Measurements from ENCODE around the gene DOCK2. TPM values are rescaled to one million over a fixed set of nuclear protein-coding genes. Genes with fewer than 3 reads are reported as not detected.

Gene DOCK2
- total RNA-seq, 1 experiment from 2014 or later, result 0.42 TPM

- ChIA-PET POLR2A (no interaction called here), CTCF (no interaction called here)
- Mint-ChIP-seq H3K4me1 (ENCODE audit: insufficient read depth, unreplicated experiment) (no peaks in the 10 kb centered on the region), H3K36me3 (ENCODE audit: insufficient read depth, unreplicated experiment) (no peaks in the 10 kb centered on the region), H3K27me3 (ENCODE audit: insufficient read depth, unreplicated experiment) (no peaks in the 10 kb centered on the region), H3K4me3 (ENCODE audit: unreplicated experiment) (no peak overlapping the region), H3K27ac (ENCODE audit: low read depth, unreplicated experiment) (no peak overlapping the region), H3K9me3 (ENCODE audit: unreplicated experiment) (peaks cover 13% of the 10 kb centered on the region)
- intact Hi-C loops (cut with micrococcal nuclease), result no loop called here
- BruUV-seq (replicated peaks), result no TSS peak
- DNase-seq (ENCODE audit: unreplicated experiment), result no peak
- TF ChIP-seq CTCF (IDR thresholded peaks at IDR 0.05; ENCODE audit: unreplicated experiment), result no peak
These were observed 412.6 kb downstream of the DOCK2 start for GRCh38 chr5:170049713-170050112.

GRCh38 chr5:170053896-170054295 lies 416.8 kb downstream of the DOCK2 start:
- intact Hi-C loops (cut with micrococcal nuclease), result no loop called here
- DNase-seq (ENCODE audit: unreplicated experiment), result no peak
- no TSS peak for BruUV-seq (replicated peaks)
- no peak overlapping the region for H3K27ac Mint-ChIP-seq (ENCODE audit: low read depth, unreplicated experiment)
- TF ChIP-seq CTCF (IDR thresholded peaks at IDR 0.05; ENCODE audit: unreplicated experiment), result no peak
- H3K27me3 Mint-ChIP-seq (ENCODE audit: insufficient read depth, unreplicated experiment), result no peaks in the 10 kb centered on the region
- CTCF ChIA-PET, result interaction anchor here (0.8 to 2.1 kb wide), 5 partner anchors 10 to 130 kb away, joined by 3 to 10 read pairs (median 4); no protein-coding TSS in a partner anchor
- H3K4me1 Mint-ChIP-seq (ENCODE audit: insufficient read depth, unreplicated experiment), result no peaks in the 10 kb centered on the region
- POLR2A ChIA-PET, result interaction anchor here (1.4 kb wide), 1 partner anchor 9 kb away, joined by 7 read pairs; no protein-coding TSS in a partner anchor
- peaks cover 13% of the 10 kb centered on the region for H3K9me3 Mint-ChIP-seq (ENCODE audit: unreplicated experiment)
- no peak overlapping the region for H3K4me3 Mint-ChIP-seq (ENCODE audit: unreplicated experiment)
- no peaks in the 10 kb centered on the region for H3K36me3 Mint-ChIP-seq (ENCODE audit: insufficient read depth, unreplicated experiment)

GRCh38 chr5:170055606-170056005 lies 418.5 kb downstream of the DOCK2 start:
- peaks cover 12% of the 10 kb centered on the region for H3K9me3 Mint-ChIP-seq (ENCODE audit: unreplicated experiment)
- CTCF ChIA-PET, result interaction anchor here (0.9 to 6.4 kb wide), 4 partner anchors 14 to 354 kb away, joined by 3 to 62 read pairs (median 6); partner anchors contain the start of gene INSYN2B
- intact Hi-C loops (cut with micrococcal nuclease), result no loop called here
- no peaks in the 10 kb centered on the region for H3K4me1 Mint-ChIP-seq (ENCODE audit: insufficient read depth, unreplicated experiment)
- H3K4me3 Mint-ChIP-seq (ENCODE audit: unreplicated experiment), result no peak overlapping the region
- POLR2A ChIA-PET, result no interaction called here
- no peaks in the 10 kb centered on the region for H3K36me3 Mint-ChIP-seq (ENCODE audit: insufficient read depth, unreplicated experiment)
- no TSS peak for BruUV-seq (replicated peaks)
- TF ChIP-seq CTCF (IDR thresholded peaks at IDR 0.05; ENCODE audit: unreplicated experiment), result no peak
- H3K27me3 Mint-ChIP-seq (ENCODE audit: insufficient read depth, unreplicated experiment), result no peaks in the 10 kb centered on the region
- no peak for DNase-seq (ENCODE audit: unreplicated experiment)
- no peak overlapping the region for H3K27ac Mint-ChIP-seq (ENCODE audit: low read depth, unreplicated experiment)

GRCh38 chr5:170056561-170057267 lies 419.6 kb downstream of the DOCK2 start:
- no peak for TF ChIP-seq CTCF (IDR thresholded peaks at IDR 0.05; ENCODE audit: unreplicated experiment)
- Mint-ChIP-seq H3K9me3 (ENCODE audit: unreplicated experiment) (peaks cover under 1% of the 10 kb centered on the region), H3K4me1 (ENCODE audit: insufficient read depth, unreplicated experiment) (no peaks in the 10 kb centered on the region), H3K27ac (ENCODE audit: low read depth, unreplicated experiment) (no peak overlapping the region), H3K4me3 (ENCODE audit: unreplicated experiment) (no peak overlapping the region), H3K27me3 (ENCODE audit: insufficient read depth, unreplicated experiment) (no peaks in the 10 kb centered on the region), H3K36me3 (ENCODE audit: insufficient read depth, unreplicated experiment) (no peaks in the 10 kb centered on the region)
- ChIA-PET POLR2A (no interaction called here), CTCF (interaction anchor here (0.6 to 6.4 kb wide), 5 partner anchors 13 to 211 kb away, joined by 3 to 62 read pairs (median 8); partner anchors contain the start of gene INSYN2B)
- no TSS peak for BruUV-seq (replicated peaks)
- DNase-seq (ENCODE audit: unreplicated experiment), result no peak
- intact Hi-C loops (cut with micrococcal nuclease), result no loop called here
